Stimulated activated CD8-positive, alpha-beta memory T cell treated with anti-CD3 and anti-CD28 coated beads, Interleukin-7, amount 100 ng/mL, for 24 hours (primary cell): ENCODE results near the gene SLN.

ENCODE experiments used
- DNase-seq: peaks from one replicate; pipeline ENCODE4 v3.0.0-alpha.2; 2020; ENCODE audit warnings: low read depth

The SLN gene

GRCh38 chr11:107719557-107720302 lies 7.9 kb upstream of the SLN start:
- DNase-seq, result no peak

GRCh38 chr11:107719073-107719472 lies 7.2 kb upstream of the SLN start:
- no peak for DNase-seq

- no peak for DNase-seq
These were observed 5.2 kb upstream of the SLN start for GRCh38 chr11:107716884-107717532.

- no peak for DNase-seq
These were observed 1.2 kb upstream of the SLN start for GRCh38 chr11:107713009-107713408.

GRCh38 chr11:107710301-107710700 lies 1.6 kb downstream of the SLN start:
- DNase-seq, result no peak

- DNase-seq, result no peak
These were observed 3.1 kb downstream of the SLN start for GRCh38 chr11:107708792-107709191.

- DNase-seq, result no peak
These were observed 4.0 kb downstream of the SLN start for GRCh38 chr11:107707807-107708206.

- DNase-seq, result no peak
These were observed 4.6 kb downstream of the SLN start for GRCh38 chr11:107707215-107707671.

- no peak for DNase-seq
These were observed 5.3 kb downstream of the SLN start for GRCh38 chr11:107706531-107706930.

- DNase-seq, result no peak
These were observed 6.8 kb downstream of the SLN start for GRCh38 chr11:107705027-107705426.

GRCh38 chr11:107704451-107704850 lies 7.4 kb downstream of the SLN start:
- no peak for DNase-seq

GRCh38 chr11:107702723-107703122 lies 9.1 kb downstream of the SLN start:
- DNase-seq, result no peak

- DNase-seq, result no peak
These were observed 9.7 kb downstream of the SLN start for GRCh38 chr11:107702109-107702660.

- DNase-seq, result no peak
These were observed 12.2 kb downstream of the SLN start for GRCh38 chr11:107699371-107700285.

- DNase-seq, result no peak
These were observed 14.6 kb downstream of the SLN start for GRCh38 chr11:107697291-107697690.

GRCh38 chr11:107696140-107696539 lies 15.7 kb downstream of the SLN start:
- no peak for DNase-seq

GRCh38 chr11:107695446-107695845 lies 16.4 kb downstream of the SLN start:
- no peak for DNase-seq

GRCh38 chr11:107691000-107691750 lies 20.7 kb downstream of the SLN start:
- DNase-seq, result no peak

GRCh38 chr11:107689317-107690202 lies 22.3 kb downstream of the SLN start:
- DNase-seq, result peak; percentile 28

- no peak for DNase-seq
These were observed 23.4 kb downstream of the SLN start for GRCh38 chr11:107688322-107688918.
